NAMALWA (cell line): ENCODE results near the gene PURB.
A peak's percentile ranks its signal among the peaks of the same experiment; 100 is the strongest.
"Not testable (repeated sequence)": the region's sequence is repeated elsewhere in the genome, so short reads cannot be mapped to it uniquely, and the experiment has no call there.

Experiments used
- DNase-seq: peaks from one replicate; pipeline ENCODE4 v3.0.0-alpha.2; 2015; ENCODE audit warnings: low spot score

PURB gene

GRCh38 chr7:44852590-44852989 lies 32.7 kb downstream of the PURB start:
- DNase-seq = no peak

- DNase-seq = no peak
Observed at GRCh38 chr7:44849885-44850544, 35.3 kb downstream of the PURB start.

- no peak for DNase-seq
Observed at GRCh38 chr7:44849259-44849884, 36.0 kb downstream of the PURB start.

GRCh38 chr7:44847920-44848634 lies 37.3 kb downstream of the PURB start, which contains the start of gene H2AZ2:
H2AZ2 (minus strand) TSS chr7:44848087; CDS start chr7:44847971, 116 bp downstream.
- peak; percentile 100 for DNase-seq

GRCh38 chr7:44847509-44847919 lies 37.8 kb downstream of the PURB start:
- DNase-seq = peak; percentile 96

GRCh38 chr7:44846816-44847508 lies 38.4 kb downstream of the PURB start:
- peak; percentile 66 for DNase-seq

- DNase-seq = not testable (repeated sequence)
Observed at GRCh38 chr7:44846390-44846789, 38.9 kb downstream of the PURB start.

- no peak for DNase-seq
Observed at GRCh38 chr7:44845451-44845850, 39.9 kb downstream of the PURB start.

GRCh38 chr7:44843440-44843839 lies 41.9 kb downstream of the PURB start:
- not testable (repeated sequence) for DNase-seq

- not testable (repeated sequence) for DNase-seq
Observed at GRCh38 chr7:44842675-44843074, 42.7 kb downstream of the PURB start.

- DNase-seq = no peak
Observed at GRCh38 chr7:44838751-44839150, 46.6 kb downstream of the PURB start.

GRCh38 chr7:44827567-44827966 lies 57.8 kb downstream of the PURB start:
- no peak for DNase-seq
